ENCODE results near the gene PDXK. TPM values are rescaled to one million over a fixed set of nuclear protein-coding genes. Genes with fewer than 3 reads are reported as not detected.

Gene PDXK
- total and polyA plus RNA-seq, 9 of the 15 experiments (the other 6 are each of a cell fraction or from before 2014, with no cell fraction given): 5.6 to 162 (median 76.5) TPM

DNA sequence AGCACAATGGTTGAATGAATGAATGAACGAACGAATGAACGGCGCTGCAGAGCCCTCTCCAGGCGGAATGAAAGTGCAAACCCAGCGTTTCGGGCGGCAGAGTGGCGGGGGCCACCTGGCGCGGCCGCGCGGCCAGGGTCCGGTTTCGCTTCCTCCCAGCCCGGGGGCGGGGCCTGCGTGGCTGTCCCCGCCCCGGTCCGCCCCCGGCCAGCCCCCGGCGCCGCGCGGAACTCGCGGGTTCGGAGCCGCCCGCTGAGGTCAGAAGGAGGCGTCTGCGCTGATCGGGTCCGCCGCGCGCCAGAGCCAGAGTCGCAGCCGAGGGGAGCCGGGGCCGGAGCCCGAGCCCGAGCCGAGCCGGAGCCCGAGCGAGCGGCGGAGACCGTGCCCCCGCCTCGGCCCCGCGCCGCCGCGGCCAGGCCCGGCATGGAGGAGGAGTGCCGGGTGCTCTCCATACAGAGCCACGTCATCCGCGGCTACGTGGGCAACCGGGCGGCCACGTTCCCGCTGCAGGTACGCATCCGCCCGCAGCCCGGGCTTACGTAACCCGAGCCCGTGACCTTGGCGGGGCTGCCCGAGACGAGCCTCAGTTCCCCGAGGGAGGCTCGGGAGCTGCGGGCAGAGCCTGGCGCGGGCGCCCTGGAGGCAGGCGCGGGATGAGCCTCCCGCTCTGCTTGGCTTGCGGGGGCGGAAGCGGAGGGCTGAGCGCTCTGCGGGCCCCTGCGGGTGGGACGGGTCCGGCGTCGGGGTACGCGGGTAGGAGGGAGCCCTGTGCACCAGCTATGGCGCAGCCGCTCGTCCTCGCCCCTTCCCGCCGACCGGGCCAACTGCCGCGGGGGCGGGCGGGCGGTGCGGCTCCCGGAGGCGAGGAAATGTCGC, at the start of gene PDXK (continued):
- TF ChIP-seq TEAD4 (IDR thresholded peaks at IDR 0.05; ENCODE audit: low read length) (0 out of 2 replicates have a peak, but pooled peaks have one; percentile 12), TEAD4 (CRISPR knock-in tag; IDR thresholded peaks at IDR 0.05; ENCODE audit: borderline replicate concordance) (no peak), ZNF165 (CRISPR knock-in tag; IDR thresholded peaks at IDR 0.05; ENCODE audit: borderline replicate concordance) (no peak; the same call in 1 of the 2 replicates), BRF1 (IDR thresholded peaks at IDR 0.05; ENCODE audit: borderline replicate concordance, extremely low read depth, insufficient read length) (no peak), ZNF133 (CRISPR knock-in tag; IDR thresholded peaks at IDR 0.05) (no peak), KLF1 (tag; IDR thresholded peaks at IDR 0.05) (no peak), E2F3 (CRISPR knock-in tag; IDR thresholded peaks at IDR 0.05) (no peak; the same call in none of the 2 replicates), TCF7L2 (IDR thresholded peaks at IDR 0.05; ENCODE audit: low read depth, low read length) (no peak), TARDBP (IDR thresholded peaks at IDR 0.05) (0 out of 2 replicates have a peak, but pooled peaks have one; percentile 20), NUFIP1 (IDR thresholded peaks at IDR 0.05; ENCODE audit: partially characterized antibody) (no peak), TRIM28 (IDR thresholded peaks at IDR 0.05) (no peak), NCOA2 (IDR thresholded peaks at IDR 0.05; ENCODE audit: partially characterized antibody in 2 of 2) (no peak), BMI1 (IDR thresholded peaks at IDR 0.05; ENCODE audit: low read length) (no peak), ZNF263 (CRISPR knock-in tag; IDR thresholded peaks at IDR 0.05; ENCODE audit: borderline replicate concordance) (peak; percentile 80), ZNF830 (CRISPR knock-in tag; IDR thresholded peaks at IDR 0.05) (no peak)
- TF ChIP-seq, protein P1, sequence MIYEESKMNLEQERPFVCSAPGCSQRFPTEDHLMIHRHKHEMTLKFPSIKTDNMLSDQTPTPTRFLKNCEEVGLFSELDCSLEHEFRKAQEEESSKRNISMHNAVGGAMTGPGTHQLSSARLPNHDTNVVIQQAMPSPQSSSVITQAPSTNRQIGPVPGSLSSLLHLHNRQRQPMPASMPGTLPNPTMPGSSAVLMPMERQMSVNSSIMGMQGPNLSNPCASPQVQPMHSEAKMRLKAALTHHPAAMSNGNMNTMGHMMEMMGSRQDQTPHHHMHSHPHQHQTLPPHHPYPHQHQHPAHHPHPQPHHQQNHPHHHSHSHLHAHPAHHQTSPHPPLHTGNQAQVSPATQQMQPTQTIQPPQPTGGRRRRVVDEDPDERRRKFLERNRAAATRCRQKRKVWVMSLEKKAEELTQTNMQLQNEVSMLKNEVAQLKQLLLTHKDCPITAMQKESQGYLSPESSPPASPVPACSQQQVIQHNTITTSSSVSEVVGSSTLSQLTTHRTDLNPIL (CRISPR knock-in tag; IDR thresholded peaks at IDR 0.05): no peak
- TF ChIP-seq, protein P2, sequence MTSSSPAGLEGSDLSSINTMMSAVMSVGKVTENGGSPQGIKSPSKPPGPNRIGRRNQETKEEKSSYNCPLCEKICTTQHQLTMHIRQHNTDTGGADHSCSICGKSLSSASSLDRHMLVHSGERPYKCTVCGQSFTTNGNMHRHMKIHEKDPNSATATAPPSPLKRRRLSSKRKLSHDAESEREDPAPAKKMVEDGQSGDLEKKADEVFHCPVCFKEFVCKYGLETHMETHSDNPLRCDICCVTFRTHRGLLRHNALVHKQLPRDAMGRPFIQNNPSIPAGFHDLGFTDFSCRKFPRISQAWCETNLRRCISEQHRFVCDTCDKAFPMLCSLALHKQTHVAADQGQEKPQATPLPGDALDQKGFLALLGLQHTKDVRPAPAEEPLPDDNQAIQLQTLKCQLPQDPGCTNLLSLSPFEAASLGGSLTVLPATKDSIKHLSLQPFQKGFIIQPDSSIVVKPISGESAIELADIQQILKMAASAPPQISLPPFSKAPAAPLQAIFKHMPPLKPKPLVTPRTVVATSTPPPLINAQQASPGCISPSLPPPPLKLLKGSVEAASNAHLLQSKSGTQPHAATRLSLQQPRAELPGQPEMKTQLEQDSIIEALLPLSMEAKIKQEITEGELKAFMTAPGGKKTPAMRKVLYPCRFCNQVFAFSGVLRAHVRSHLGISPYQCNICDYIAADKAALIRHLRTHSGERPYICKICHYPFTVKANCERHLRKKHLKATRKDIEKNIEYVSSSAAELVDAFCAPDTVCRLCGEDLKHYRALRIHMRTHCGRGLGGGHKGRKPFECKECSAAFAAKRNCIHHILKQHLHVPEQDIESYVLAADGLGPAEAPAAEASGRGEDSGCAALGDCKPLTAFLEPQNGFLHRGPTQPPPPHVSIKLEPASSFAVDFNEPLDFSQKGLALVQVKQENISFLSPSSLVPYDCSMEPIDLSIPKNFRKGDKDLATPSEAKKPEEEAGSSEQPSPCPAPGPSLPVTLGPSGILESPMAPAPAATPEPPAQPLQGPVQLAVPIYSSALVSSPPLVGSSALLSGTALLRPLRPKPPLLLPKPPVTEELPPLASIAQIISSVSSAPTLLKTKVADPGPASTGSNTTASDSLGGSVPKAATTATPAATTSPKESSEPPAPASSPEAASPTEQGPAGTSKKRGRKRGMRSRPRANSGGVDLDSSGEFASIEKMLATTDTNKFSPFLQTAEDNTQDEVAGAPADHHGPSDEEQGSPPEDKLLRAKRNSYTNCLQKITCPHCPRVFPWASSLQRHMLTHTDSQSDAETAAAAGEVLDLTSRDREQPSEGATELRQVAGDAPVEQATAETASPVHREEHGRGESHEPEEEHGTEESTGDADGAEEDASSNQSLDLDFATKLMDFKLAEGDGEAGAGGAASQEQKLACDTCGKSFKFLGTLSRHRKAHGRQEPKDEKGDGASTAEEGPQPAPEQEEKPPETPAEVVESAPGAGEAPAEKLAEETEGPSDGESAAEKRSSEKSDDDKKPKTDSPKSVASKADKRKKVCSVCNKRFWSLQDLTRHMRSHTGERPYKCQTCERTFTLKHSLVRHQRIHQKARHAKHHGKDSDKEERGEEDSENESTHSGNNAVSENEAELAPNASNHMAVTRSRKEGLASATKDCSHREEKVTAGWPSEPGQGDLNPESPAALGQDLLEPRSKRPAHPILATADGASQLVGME (CRISPR knock-in tag; IDR thresholded peaks at IDR 0.05): no peak
- TF ChIP-seq, protein P3, sequence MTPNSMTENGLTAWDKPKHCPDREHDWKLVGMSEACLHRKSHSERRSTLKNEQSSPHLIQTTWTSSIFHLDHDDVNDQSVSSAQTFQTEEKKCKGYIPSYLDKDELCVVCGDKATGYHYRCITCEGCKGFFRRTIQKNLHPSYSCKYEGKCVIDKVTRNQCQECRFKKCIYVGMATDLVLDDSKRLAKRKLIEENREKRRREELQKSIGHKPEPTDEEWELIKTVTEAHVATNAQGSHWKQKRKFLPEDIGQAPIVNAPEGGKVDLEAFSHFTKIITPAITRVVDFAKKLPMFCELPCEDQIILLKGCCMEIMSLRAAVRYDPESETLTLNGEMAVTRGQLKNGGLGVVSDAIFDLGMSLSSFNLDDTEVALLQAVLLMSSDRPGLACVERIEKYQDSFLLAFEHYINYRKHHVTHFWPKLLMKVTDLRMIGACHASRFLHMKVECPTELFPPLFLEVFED (CRISPR knock-in tag; conservative IDR thresholded peaks at IDR 0.05): no peak
- TF ChIP-seq, protein P4, sequence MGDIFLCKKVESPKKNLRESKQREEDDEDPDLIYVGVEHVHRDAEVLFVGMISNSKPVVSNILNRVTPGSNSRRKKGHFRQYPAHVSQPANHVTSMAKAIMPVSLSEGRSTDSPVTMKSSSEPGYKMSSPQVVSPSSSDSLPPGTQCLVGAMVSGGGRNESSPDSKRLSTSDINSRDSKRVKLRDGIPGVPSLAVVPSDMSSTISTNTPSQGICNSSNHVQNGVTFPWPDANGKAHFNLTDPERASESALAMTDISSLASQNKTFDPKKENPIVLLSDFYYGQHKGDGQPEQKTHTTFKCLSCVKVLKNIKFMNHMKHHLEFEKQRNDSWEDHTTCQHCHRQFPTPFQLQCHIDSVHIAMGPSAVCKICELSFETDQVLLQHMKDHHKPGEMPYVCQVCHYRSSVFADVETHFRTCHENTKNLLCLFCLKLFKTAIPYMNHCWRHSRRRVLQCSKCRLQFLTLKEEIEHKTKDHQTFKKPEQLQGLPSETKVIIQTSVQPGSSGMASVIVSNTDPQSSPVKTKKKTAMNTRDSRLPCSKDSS (IDR thresholded peaks at IDR 0.05; ENCODE audit: low read depth, partially characterized antibody): no peak

All from K562 (cell line).